C4-2B (cell line): Measurements from ENCODE around the gene DNAJA4.

ENCODE experiments used
- ZFX ChIP-seq: fragments of 450-650 bp; IDR thresholded peaks from 2 replicates; pipeline ENCODE4 v1.6.1; 2017
- TF ChIP-seq, protein P1 (sequence below): fragments of 450-650 bp; conservative IDR thresholded peaks from 2 replicates; pipeline ENCODE4 v1.5.1; 2017; ENCODE audit warnings: mild to moderate bottlenecking

DNA sequence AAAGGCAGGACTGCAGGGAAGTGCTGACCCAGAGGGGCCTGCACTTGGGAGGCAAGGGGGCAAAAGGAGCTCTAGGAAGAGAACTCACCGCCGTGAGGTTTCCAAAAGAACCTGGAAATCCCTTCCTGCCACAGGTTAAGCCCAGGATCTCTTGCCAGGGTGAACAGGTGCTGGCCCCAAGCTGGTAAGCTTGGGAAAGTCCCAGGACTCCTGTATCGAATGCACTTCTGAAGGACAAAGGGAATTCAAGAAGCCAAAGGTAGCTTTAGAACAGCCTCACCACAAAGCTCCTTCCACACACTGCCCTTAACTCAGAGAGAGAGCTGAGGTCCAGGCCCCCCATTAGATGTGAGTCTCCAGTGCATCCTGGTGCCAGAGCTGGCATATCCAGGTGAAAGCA is 46.9 kb downstream of the DNAJA4 start:
- TF ChIP-seq, protein P1, sequence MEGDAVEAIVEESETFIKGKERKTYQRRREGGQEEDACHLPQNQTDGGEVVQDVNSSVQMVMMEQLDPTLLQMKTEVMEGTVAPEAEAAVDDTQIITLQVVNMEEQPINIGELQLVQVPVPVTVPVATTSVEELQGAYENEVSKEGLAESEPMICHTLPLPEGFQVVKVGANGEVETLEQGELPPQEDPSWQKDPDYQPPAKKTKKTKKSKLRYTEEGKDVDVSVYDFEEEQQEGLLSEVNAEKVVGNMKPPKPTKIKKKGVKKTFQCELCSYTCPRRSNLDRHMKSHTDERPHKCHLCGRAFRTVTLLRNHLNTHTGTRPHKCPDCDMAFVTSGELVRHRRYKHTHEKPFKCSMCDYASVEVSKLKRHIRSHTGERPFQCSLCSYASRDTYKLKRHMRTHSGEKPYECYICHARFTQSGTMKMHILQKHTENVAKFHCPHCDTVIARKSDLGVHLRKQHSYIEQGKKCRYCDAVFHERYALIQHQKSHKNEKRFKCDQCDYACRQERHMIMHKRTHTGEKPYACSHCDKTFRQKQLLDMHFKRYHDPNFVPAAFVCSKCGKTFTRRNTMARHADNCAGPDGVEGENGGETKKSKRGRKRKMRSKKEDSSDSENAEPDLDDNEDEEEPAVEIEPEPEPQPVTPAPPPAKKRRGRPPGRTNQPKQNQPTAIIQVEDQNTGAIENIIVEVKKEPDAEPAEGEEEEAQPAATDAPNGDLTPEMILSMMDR = no peak
- no peak for TF ChIP-seq ZFX
